GM23338 (cell line): ENCODE data around the gene PLBD2. TPM values are rescaled to one million over a fixed set of nuclear protein-coding genes. Genes with fewer than 3 reads are reported as not detected.

Experiments used
- ATAC-seq: fragments of 200-7000 bp; cut with Tn5 transposase; 3 replicates; pipeline ENCODE4 v1.9.1; 2020
- DNase-seq: peaks from one replicate; pipeline ENCODE4 v3.0.0-alpha.2; 2015; ENCODE audit warnings: low spot score
- H2AFZ ChIP-seq: fragments of 200-600 bp; sonication (generic); 2 replicates; pipeline ENCODE4 v1.8.0; 2016; ENCODE audit warnings: antibody characterized with exemption, mild to moderate bottlenecking, moderate library complexity
- H3F3A ChIP-seq: fragments of 200-600 bp; sonication (generic); replicated peaks from 2 replicates; pipeline ENCODE4 v1.8.0; 2017; ENCODE audit warnings: antibody characterized with exemption, mixed run types, low read depth
- H3K27ac ChIP-seq: fragments of 200-600 bp; sonication (generic); 2 replicates; pipeline ENCODE4 v1.6.1; 2016; ENCODE audit warnings: low read depth
- H3K27me3 ChIP-seq: fragments of 200-600 bp; sonication (generic); 2 replicates; pipeline ENCODE4 v1.8.0; 2016; ENCODE audit warnings: mild to moderate bottlenecking, mixed run types, moderate library complexity; ENCODE audit not compliant: insufficient read depth
- H3K36me3 ChIP-seq: fragments of 200-600 bp; sonication (generic); 2 replicates; pipeline ENCODE4 v1.8.0; 2016; ENCODE audit warnings: mild to moderate bottlenecking; ENCODE audit not compliant: insufficient read depth
- H3K4me1 ChIP-seq: fragments of 200-600 bp; sonication (generic); 2 replicates; pipeline ENCODE4 v1.8.0; 2016; ENCODE audit warnings: mild to moderate bottlenecking, moderate library complexity; ENCODE audit not compliant: insufficient read depth
- H3K4me2 ChIP-seq: fragments of 200-600 bp; sonication (generic); 2 replicates; pipeline ENCODE4 v1.7.1; 2017; ENCODE audit warnings: mixed run types
- H3K4me3 ChIP-seq: fragments of 200-600 bp; sonication (generic); 2 replicates; pipeline ENCODE4 v1.6.1; 2016; ENCODE audit warnings: mixed run types
- H3K79me2 ChIP-seq: fragments of 200-600 bp; sonication (generic); replicated peaks from 2 replicates; pipeline ENCODE4 v1.8.0; 2017; ENCODE audit warnings: mild to moderate bottlenecking; ENCODE audit not compliant: insufficient read depth
- H3K9me2 ChIP-seq: fragments of 200-600 bp; sonication (generic); 2 replicates; pipeline ENCODE4 v1.8.0; 2017; ENCODE audit not compliant: insufficient read depth
- H4K20me1 ChIP-seq: fragments of 200-600 bp; sonication (generic); replicated peaks from 2 replicates; pipeline ENCODE4 v1.8.0; 2017; ENCODE audit warnings: mild to moderate bottlenecking; ENCODE audit not compliant: insufficient read depth
- H3K27ac Mint-ChIP-seq: 2 replicates; pipeline ENCODE4 v1.8.0; 2020; ENCODE audit warnings: inconsistent platforms, mild to moderate bottlenecking, moderate library complexity, mixed read lengths
- H3K27me3 Mint-ChIP-seq: 3 replicates; pipeline ENCODE4 v1.8.0; 2022; ENCODE audit warnings: low read depth, mild to moderate bottlenecking, moderate library complexity, mixed read lengths, inconsistent platforms; ENCODE audit not compliant: insufficient read depth, poor library complexity
- H3K36me3 Mint-ChIP-seq: 3 replicates; pipeline ENCODE4 v1.8.0; 2021; ENCODE audit warnings: low read depth, mild to moderate bottlenecking, inconsistent platforms, moderate library complexity, mixed read lengths
- H3K4me1 Mint-ChIP-seq: 3 replicates; pipeline ENCODE4 v1.8.0; 2020; ENCODE audit warnings: mild to moderate bottlenecking, inconsistent platforms, mixed read lengths
- H3K4me3 Mint-ChIP-seq: 3 replicates; pipeline ENCODE4 v1.8.0; 2021; ENCODE audit warnings: moderate library complexity, mild to moderate bottlenecking, inconsistent platforms, mixed read lengths
- H3K9me3 Mint-ChIP-seq: 3 replicates; pipeline ENCODE4 v1.8.0; 2020; ENCODE audit warnings: moderate library complexity, mild to moderate bottlenecking, inconsistent platforms, mixed read lengths
- CREB1 ChIP-seq: fragments of 250-450 bp; sonication (Bioruptor Pico); IDR thresholded peaks from 2 replicates; pipeline ENCODE4 v1.5.0; 2020; ENCODE audit warnings: low read depth, mild to moderate bottlenecking, moderate library complexity
- EZH2phosphoT487 ChIP-seq: fragments of 200-600 bp; sonication (generic); IDR thresholded peaks from one replicate; pipeline ENCODE4 v1.8.1; 2018; ENCODE audit warnings: antibody characterized with exemption; ENCODE audit not compliant: unreplicated experiment
- JUNB ChIP-seq: IDR thresholded peaks from one replicate; pipeline ENCODE4 v1.6.1; 2016; ENCODE audit warnings: antibody characterized with exemption; ENCODE audit not compliant: unreplicated experiment
- NANOG ChIP-seq: IDR thresholded peaks from 2 replicates; pipeline ENCODE4 v1.6.1; 2016; ENCODE audit warnings: antibody characterized with exemption, borderline replicate concordance
- REST ChIP-seq: IDR thresholded peaks from one replicate; pipeline ENCODE4 v1.6.1; 2018; ENCODE audit warnings: antibody characterized with exemption; ENCODE audit not compliant: unreplicated experiment
- STAT1 ChIP-seq: IDR thresholded peaks from one replicate; pipeline ENCODE4 v1.6.1; 2016; ENCODE audit warnings: antibody characterized with exemption; ENCODE audit not compliant: unreplicated experiment
- ZNF114 ChIP-seq: fragments of 250-450 bp; sonication (Bioruptor Pico); IDR thresholded peaks from 2 replicates; pipeline ENCODE4 v1.5.0; 2020; ENCODE audit warnings: mild to moderate bottlenecking, moderate library complexity
- ZNF331 ChIP-seq: fragments of 250-450 bp; sonication (Bioruptor Pico); IDR thresholded peaks from 2 replicates; pipeline ENCODE4 v1.5.0; 2020; ENCODE audit warnings: low read depth, mild to moderate bottlenecking, moderate library complexity
- ZNF462 ChIP-seq: fragments of 250-450 bp; sonication (Bioruptor Pico); IDR thresholded peaks from 2 replicates; pipeline ENCODE4 v1.5.0; 2020; ENCODE audit warnings: mild to moderate bottlenecking, moderate library complexity
- polyA plus RNA-seq: library from polyadenylated mRNA; unstranded; fragments of >200 nt; fragmentation: Nextera tagmentation; extraction: Ambion mirVana; gene quantifications from 2 replicates; pipeline ENCODE4 v1.2.1, GENCODE V29; 2016
- total RNA-seq: library from RNA; depleted of rRNA; stranded (reverse); fragments of >200 nt; shearing (Covaris generic); gene quantifications from 2 replicates; pipeline ENCODE4 v1.2.3, GENCODE V29; 2014

The PLBD2 gene
- total and polyA plus RNA-seq, 2 experiments from 2014 or later: 10.2 to 37.1 TPM

- no peak overlapping the region for H3K27ac Mint-ChIP-seq
Observed at GRCh38 chr12:113436993-113437728, 78.8 kb downstream of the PLBD2 start.

More at GRCh38 chr12:113436993-113437728, 78.8 kb downstream of the PLBD2 start:
- Histone ChIP-seq H3K4me1 (no peaks in the 10 kb centered on the region), H4K20me1 (no peaks in the 10 kb centered on the region), H3K79me2 (no peaks in the 10 kb centered on the region), H3K4me2 (no peak overlapping the region), H3K4me3 (no peak overlapping the region), H3K36me3 (no peaks in the 10 kb centered on the region), H3K9me2 (no peaks in the 10 kb centered on the region), H2AFZ (no peak overlapping the region), H3K27ac (no peak overlapping the region), H3F3A (no peaks in the 10 kb centered on the region), H3K27me3 (no peaks in the 10 kb centered on the region)
- no peaks in the 10 kb centered on the region for H3K9me3 Mint-ChIP-seq
- DNase-seq: no peak
- H3K4me3 Mint-ChIP-seq: no peak overlapping the region
- H3K4me1 Mint-ChIP-seq: 0 out of 3 replicates have a peak, but pooled peaks cover 3% of the 10 kb centered on the region
- no peak for ATAC-seq
- H3K36me3 Mint-ChIP-seq: no peaks in the 10 kb centered on the region
- TF ChIP-seq NANOG: no peak
- TF ChIP-seq ZNF462 (CRISPR knock-in tag): no peak
- TF ChIP-seq CREB1 (CRISPR knock-in tag): no peak
- TF ChIP-seq REST: no peak
- no peak for TF ChIP-seq STAT1
- TF ChIP-seq EZH2phosphoT487: no peak
- no peak for TF ChIP-seq JUNB
- no peak for TF ChIP-seq ZNF114 (CRISPR knock-in tag)
- no peak for TF ChIP-seq ZNF331 (CRISPR knock-in tag)
- H3K27me3 Mint-ChIP-seq: peaks cover 6% of the 10 kb centered on the region
